HG03175 (cell line): ENCODE results near the gene COG6.

ENCODE experiments used
- ATAC-seq: cut with Tn5 transposase; IDR thresholded peaks from one replicate; pipeline ENCODE4 v1.9.1; 2021; ENCODE audit warnings: mild to moderate bottlenecking, moderate library complexity; ENCODE audit not compliant: unreplicated experiment

COG6 gene

DNA sequence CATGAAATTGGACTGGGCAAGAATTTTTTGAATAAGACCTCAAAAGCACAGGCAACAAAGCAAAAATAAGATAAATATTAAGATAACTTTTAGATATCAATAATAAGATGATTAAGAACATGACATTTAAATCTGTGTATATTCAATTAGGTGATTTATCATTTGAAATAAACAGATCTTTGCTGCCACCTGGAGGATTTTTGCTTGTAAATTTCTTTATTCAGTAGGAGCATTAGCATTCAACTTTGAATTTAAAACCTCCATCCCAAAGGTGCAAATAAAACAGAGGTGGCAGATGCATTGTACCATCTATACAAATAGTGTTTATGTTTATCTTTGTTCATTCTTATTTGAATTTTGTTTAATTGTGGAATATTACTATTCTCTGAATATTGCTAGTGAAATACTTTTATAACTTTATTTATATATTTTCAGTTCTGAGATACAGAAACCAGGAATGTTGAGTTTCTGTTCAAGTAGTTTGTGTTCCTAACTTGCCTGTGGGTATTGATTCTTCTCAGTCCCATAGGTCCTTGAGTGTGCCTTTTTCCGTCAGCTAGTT is 20.9 kb downstream of the COG6 start:
- ATAC-seq, result no peak

- peak; percentile 35 for ATAC-seq
These were observed 26.8 kb downstream of the COG6 start for GRCh38 chr13:39682310-39682709.

- ATAC-seq, result peak; percentile 69
These were observed 27.3 kb downstream of the COG6 start for GRCh38 chr13:39682788-39683187.

DNA sequence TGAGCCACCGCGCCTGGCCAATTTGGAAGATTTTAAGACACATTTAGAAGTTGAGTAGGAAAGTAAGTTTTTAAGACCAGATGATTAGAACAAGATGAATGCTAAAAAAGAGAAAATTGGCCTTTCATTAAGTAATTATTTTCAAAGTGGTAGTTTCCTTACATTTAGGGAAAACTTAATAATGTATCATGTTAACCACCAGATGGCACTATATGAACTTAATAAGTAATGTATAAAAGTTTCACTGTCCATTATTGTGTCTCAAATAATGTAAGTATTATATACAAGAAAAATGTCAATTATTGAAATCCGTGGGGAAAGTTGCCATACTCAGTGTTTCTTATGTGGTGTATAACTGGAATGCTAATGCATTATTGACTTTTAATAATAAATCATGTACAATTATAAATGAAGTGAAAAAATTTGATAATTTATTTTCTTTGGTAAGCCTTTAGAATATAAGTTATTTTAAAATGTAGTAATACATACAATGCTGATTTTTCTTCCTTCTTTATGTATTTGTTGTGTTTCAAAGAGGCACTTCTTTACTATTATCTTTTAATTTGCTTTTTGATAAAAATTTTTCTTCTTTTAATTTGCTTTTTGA is 29.2 kb downstream of the COG6 start:
- ATAC-seq, result no peak

GRCh38 chr13:39685652-39686051 is 30.2 kb downstream of the COG6 start:
- no peak for ATAC-seq

DNA sequence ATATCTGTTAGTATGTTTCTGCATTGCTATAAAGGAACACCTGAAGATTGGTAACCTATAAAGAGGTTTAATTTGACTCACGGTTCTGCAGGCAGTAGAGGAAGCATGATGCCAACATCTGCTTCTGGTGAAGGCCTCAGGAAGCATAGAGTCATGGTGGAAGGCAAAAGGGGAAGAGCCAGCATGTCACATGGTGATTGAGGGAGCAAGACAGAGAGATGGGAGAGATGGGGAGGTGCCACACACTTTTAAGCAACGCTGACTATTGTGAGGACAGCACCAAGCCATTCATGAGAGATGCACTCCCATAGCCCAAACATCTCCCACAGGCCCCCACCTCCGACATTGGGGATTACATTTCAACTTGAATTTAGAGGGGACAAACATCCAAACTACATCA is 32.8 kb downstream of the COG6 start:
- peak; percentile 13 for ATAC-seq

- ATAC-seq, result peak; percentile 80
These were observed 33.4 kb downstream of the COG6 start for GRCh38 chr13:39688699-39689405.

- no peak for ATAC-seq
These were observed 37.4 kb downstream of the COG6 start for GRCh38 chr13:39692660-39693438.

DNA sequence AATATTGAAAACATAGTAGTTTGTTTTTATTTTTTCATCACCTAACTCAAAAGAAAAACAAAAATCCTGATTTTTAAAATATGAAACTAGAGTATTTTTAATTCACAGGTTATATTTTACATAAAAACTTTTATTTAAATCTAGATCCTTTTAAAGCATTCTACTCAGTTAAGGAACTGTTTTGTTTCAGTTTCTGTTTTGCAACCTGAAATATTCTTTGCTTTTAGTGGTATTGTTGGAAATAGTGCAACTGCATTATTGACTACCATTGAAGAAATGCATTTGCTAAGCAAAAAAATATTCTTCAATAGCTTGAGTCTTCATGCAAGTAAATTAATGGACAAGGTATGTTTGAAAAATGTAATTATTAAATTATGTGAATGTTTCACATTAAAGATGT is 43.8 kb downstream of the COG6 start:
- no peak for ATAC-seq

DNA sequence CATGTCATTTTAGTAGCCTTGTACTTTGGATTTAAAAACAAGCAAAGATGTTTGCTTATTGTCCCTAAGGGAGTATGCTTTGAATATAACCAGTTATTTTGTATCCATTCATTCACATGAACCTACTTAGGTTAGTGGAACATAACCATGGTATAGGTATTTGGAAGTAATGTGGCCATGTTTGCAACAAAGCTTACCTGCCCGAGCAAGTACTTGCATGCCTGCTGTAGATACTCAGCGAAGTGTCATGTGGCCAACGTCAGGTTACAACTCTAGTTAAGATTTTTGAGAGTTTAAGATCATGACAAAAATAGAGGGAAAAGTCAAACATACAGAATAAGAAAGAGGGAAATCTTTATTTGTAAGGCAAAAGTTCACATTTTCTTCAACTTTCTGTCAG is 57.2 kb downstream of the COG6 start:
- no peak for ATAC-seq

- no peak for ATAC-seq
These were observed 73.7 kb downstream of the COG6 start for GRCh38 chr13:39729156-39729555.

- no peak for ATAC-seq
These were observed 79.5 kb downstream of the COG6 start for GRCh38 chr13:39734952-39735351.

- no peak for ATAC-seq
These were observed 81.6 kb downstream of the COG6 start for GRCh38 chr13:39737047-39737446.

GRCh38 chr13:39740761-39741160 is 85.3 kb downstream of the COG6 start:
- ATAC-seq, result no peak

DNA sequence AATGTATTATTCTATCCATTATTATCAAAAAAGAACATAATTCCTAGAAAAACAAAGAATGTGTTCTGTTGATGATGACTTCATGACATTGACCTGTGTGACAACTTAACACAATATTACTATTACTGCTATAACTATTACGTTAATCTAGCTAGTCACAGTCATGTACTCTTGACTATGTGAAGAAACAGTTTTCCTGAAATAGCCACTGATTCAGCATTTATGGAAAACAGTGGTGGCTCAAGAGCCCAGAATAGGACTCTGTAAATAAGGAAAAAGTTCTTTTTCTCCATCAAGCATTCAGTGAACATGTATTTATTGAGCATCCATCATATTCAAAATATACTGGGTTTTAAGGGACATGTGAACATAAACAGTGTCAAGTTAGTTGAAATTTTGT is 93.5 kb downstream of the COG6 start:
- no peak for ATAC-seq

DNA sequence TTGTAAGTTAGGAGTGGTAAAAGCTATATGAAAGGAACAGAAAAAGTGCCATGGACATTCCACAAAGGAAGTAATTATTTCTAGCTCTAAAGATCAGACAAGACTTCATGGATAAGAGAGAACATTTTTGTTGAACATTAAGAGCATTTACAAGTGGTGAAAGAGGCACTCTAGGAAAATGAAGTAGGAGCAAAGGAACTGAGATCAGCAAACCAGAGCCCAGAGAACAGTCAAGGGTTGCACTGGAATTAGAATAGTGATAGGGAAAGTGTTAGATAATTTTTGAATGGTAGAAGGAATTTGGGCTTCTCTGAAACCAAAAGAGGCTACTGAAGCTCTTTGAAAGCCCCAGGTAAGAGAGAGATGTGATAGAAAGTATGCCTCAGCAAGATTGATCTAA is 94.1 kb downstream of the COG6 start:
- ATAC-seq, result no peak

- ATAC-seq, result no peak
These were observed 96.3 kb downstream of the COG6 start for GRCh38 chr13:39751805-39752204.

- peak; percentile 97 for ATAC-seq
These were observed 105.1 kb downstream of the COG6 start for GRCh38 chr13:39760521-39760920.

GRCh38 chr13:39765801-39766463 is 110.5 kb downstream of the COG6 start:
- ATAC-seq, result no peak

GRCh38 chr13:39766464-39767158 is 111.1 kb downstream of the COG6 start:
- no peak for ATAC-seq
